HepG2 (cell line): ENCODE results near the gene PLEKHH1. TPM values are rescaled to one million over a fixed set of nuclear protein-coding genes. Genes with fewer than 3 reads are reported as not detected.

Experiments
- ATAC-seq: fragments of 200-7000 bp; cut with Tn5 transposase; 3 replicates; pipeline ENCODE4 v1.9.1; 2020; ENCODE audit warnings: mild to moderate bottlenecking, moderate library complexity
- BruUV-seq: library from RNA; stranded (reverse); fragments of 400-500 nt; replicated peaks from 2 replicates; lab custom pipeline; 2021; lab: Mats Ljungman, UMichigan
- CTCF ChIA-PET: fragments of 300-600 bp; formaldehyde crosslinking; extraction: SDS; loops from one replicate; lab custom pipeline; 2021; ENCODE audit warnings: low total read pairs, inconsistent platforms, low intra/inter-chr PET ratio; lab: Yijun Ruan, JAX
- POLR2A ChIA-PET: fragments of 350-600 bp; sonication (Branson Sonifier 250); formaldehyde crosslinking; loops from one replicate; lab custom pipeline; 2020; ENCODE audit warnings: antibody characterized with exemption, inconsistent platforms; lab: Yijun Ruan, JAX
- DNase-seq: peaks from one replicate; pipeline ENCODE4 v3.0.0-alpha.2; 2015; ENCODE audit warnings: low spot score
- FAIRE-seq: peaks from 3 replicates; lab custom pipeline; 2011; peaks lifted over from hg19 to GRCh38; lab: Jason Lieb, UNC
- H2AFZ ChIP-seq: one replicate; pipeline ENCODE4 v1.6.1; 2011; ENCODE audit warnings: low read length, inconsistent platforms
- H3K27ac ChIP-seq: fragments of 300-600 bp; 3 replicates; pipeline ENCODE4 v1.8.0; 2011; ENCODE audit warnings: mixed run types, mild to moderate bottlenecking, mixed read lengths, low read length, inconsistent platforms; ENCODE audit not compliant: insufficient read depth; ENCODE audit errors: extremely low read length
- H3K27me3 ChIP-seq, 2 experiments: fragments of 200-600 bp in 1 of 2; 2 replicates in 1 of 2; 3 replicates in 1 of 2; pipeline versions ENCODE4 v1.6.0 to v1.8.0; 2011; ENCODE audit warnings: low read length in 2 of 2, mild to moderate bottlenecking in 2 of 2, moderate library complexity in 2 of 2, inconsistent platforms in 1 of 2; ENCODE audit not compliant: insufficient read depth in 2 of 2, control insufficient read depth in 1 of 2
- H3K36me3 ChIP-seq, 2 experiments: fragments of 200-600 bp in 1 of 2; replicated peaks in 1 of 2; 2 replicates in 1 of 2; 3 replicates in 1 of 2; pipeline versions ENCODE4 v1.5.1 to v1.8.0; 2011; ENCODE audit warnings: low read length in 2 of 2, inconsistent platforms in 1 of 2; ENCODE audit not compliant: insufficient read depth in 2 of 2, control insufficient read depth in 1 of 2
- H3K4me1 ChIP-seq: 2 replicates; pipeline ENCODE4 v1.5.1; 2012; ENCODE audit warnings: low read length, inconsistent platforms; ENCODE audit not compliant: insufficient read depth
- H3K4me2 ChIP-seq: 2 replicates; pipeline ENCODE4 v1.6.0; 2011; ENCODE audit warnings: low read depth, low read length, inconsistent platforms
- H3K4me3 ChIP-seq, 3 experiments: fragments of 200-600 bp in 1 of 3; sonication (generic), shearing (Covaris generic) in 1 of 3; replicated peaks in 1 of 3; 2 replicates each; pipeline ENCODE4 v1.5.1; 2011 to 2016; ENCODE audit warnings: low read length in 3 of 3, inconsistent platforms in 2 of 3, low read depth in 2 of 3, mild to moderate bottlenecking in 2 of 3, control low read depth in 1 of 3, mixed read lengths in 1 of 3; ENCODE audit not compliant: insufficient read depth in 1 of 3
- H3K79me2 ChIP-seq: one replicate; pipeline ENCODE4 v1.6.1; 2011; ENCODE audit warnings: low read length, inconsistent platforms; ENCODE audit not compliant: insufficient read depth
- H3K9ac ChIP-seq: 2 replicates; pipeline ENCODE4 v1.6.0; 2011; ENCODE audit warnings: mild to moderate bottlenecking, low read depth, low read length, inconsistent platforms; ENCODE audit not compliant: insufficient read depth
- H3K9me3 ChIP-seq: 2 replicates; pipeline ENCODE4 v1.5.1; 2012; ENCODE audit warnings: mild to moderate bottlenecking, low read length
- H4K20me1 ChIP-seq: 2 replicates; pipeline ENCODE4 v1.6.0; 2011; ENCODE audit warnings: inconsistent platforms, mild to moderate bottlenecking, low read length, moderate library complexity; ENCODE audit not compliant: insufficient read depth
- AHR ChIP-seq: IDR thresholded peaks from 2 replicates; pipeline ENCODE4 v1.6.1; 2018; ENCODE audit warnings: missing genetic modification reagents, missing compliant biosample characterization
- CSRNP2 ChIP-seq: sonication (generic); formaldehyde crosslinking; conservative IDR thresholded peaks from 2 replicates; pipeline ENCODE4 v1.8.0; 2022; ENCODE audit warnings: low read depth, missing genetic modification reagents
- ELF3 ChIP-seq: IDR thresholded peaks from 2 replicates; pipeline ENCODE4 v1.6.1; 2016; ENCODE audit warnings: missing genetic modification reagents, missing compliant biosample characterization
- ISL2 ChIP-seq: sonication (generic); formaldehyde crosslinking; IDR thresholded peaks from 2 replicates; pipeline ENCODE4 v1.5.0; 2020; ENCODE audit warnings: missing genetic modification reagents
- JUND ChIP-seq: sonication (generic); formaldehyde crosslinking; IDR thresholded peaks from 2 replicates; pipeline ENCODE4 v1.8.0; 2022; ENCODE audit warnings: mild to moderate bottlenecking, missing genetic modification reagents
- MIER3 ChIP-seq: IDR thresholded peaks from 2 replicates; pipeline ENCODE4 v1.6.1; 2016; ENCODE audit warnings: missing compliant biosample characterization, borderline replicate concordance
- PHF8 ChIP-seq: sonication (generic); formaldehyde crosslinking; IDR thresholded peaks from 2 replicates; pipeline ENCODE4 v1.5.0; 2020; ENCODE audit warnings: missing genetic modification reagents
- PRDM4 ChIP-seq: sonication (generic); formaldehyde crosslinking; IDR thresholded peaks from 2 replicates; pipeline ENCODE4 v1.9.0; 2021; ENCODE audit warnings: missing genetic modification reagents, borderline replicate concordance
- PRMT3 ChIP-seq: sonication (generic); formaldehyde crosslinking; IDR thresholded peaks from 2 replicates; pipeline ENCODE4 v1.8.1; 2022; ENCODE audit warnings: low read depth, mild to moderate bottlenecking, moderate library complexity, missing genetic modification reagents, borderline replicate concordance
- SRF ChIP-seq: IDR thresholded peaks from 2 replicates; pipeline ENCODE4 v1.6.1; 2011; ENCODE audit warnings: mild to moderate bottlenecking, low read depth, low read length, moderate library complexity
- TARDBP ChIP-seq: sonication (generic); formaldehyde crosslinking; IDR thresholded peaks from 2 replicates; pipeline ENCODE4 v1.8.0; 2022; ENCODE audit warnings: mild to moderate bottlenecking, missing genetic modification reagents
- ZNF335 ChIP-seq: sonication (generic); formaldehyde crosslinking; IDR thresholded peaks from 2 replicates; pipeline ENCODE4 v1.4.0; 2020; ENCODE audit warnings: missing genetic modification reagents
- ZNF572 ChIP-seq: sonication (generic); formaldehyde crosslinking; IDR thresholded peaks from 2 replicates; pipeline ENCODE4 v1.5.1; 2020; ENCODE audit warnings: mild to moderate bottlenecking, missing genetic modification reagents
- WGBS: methylation state at CpG from one replicate; pipeline ENCODE4 v1.1.6; 2017; ENCODE audit warnings: low lambda C conversion rate; 5-methylcytosine and 5-hydroxymethylcytosine counted together
- in situ Hi-C: cut with HindIII; loops from 2 replicates; pipeline ENCODE4 v1.10.0; 2017; ENCODE audit warnings: low pct_unique_long_range_greater_than_20kb; ENCODE audit not compliant: extremely low pct_ligation_motif_present
- intact Hi-C: fragments of 100-400 bp; cut with micrococcal nuclease; formaldehyde crosslinking; loops from one replicate; pipeline ENCODE4 v1.10.0; 2022; ENCODE audit not compliant: unreplicated experiment
- polyA plus RNA-seq, 8 experiments: library from polyadenylated mRNA; depleted of rRNA in 3 of 8; stranded (reverse) in 7 of 8; unstranded in 1 of 8; fragments of >200 nt; fragmentation: Illumina TruSeq in 4 of 8; extraction: Trizol in 4 of 8; gene quantifications; 2 replicates each; pipeline versions ENCODE4 v1.2.1 to v1.2.3, GENCODE V29; 2011 to 2016; ENCODE audit warnings: low read depth in 4 of 8, missing spikeins in 1 of 8, mixed read lengths in 1 of 8; ENCODE audit not compliant: insufficient read depth in 1 of 8
- total RNA-seq, 5 experiments: library from RNA; depleted of rRNA; stranded (reverse); fragments of >200 nt; fragmentation: Illumina TruSeq; extraction: Trizol; gene quantifications; 2 replicates each; pipeline ENCODE4 v1.2.3, GENCODE V29; 2016; ENCODE audit warnings: low read depth in 1 of 5
- TF ChIP-seq, protein P1 (sequence below): sonication (generic); formaldehyde crosslinking; IDR thresholded peaks from 2 replicates; pipeline ENCODE4 v1.4.0; 2020; ENCODE audit warnings: low read depth, mild to moderate bottlenecking, missing genetic modification reagents
- TF ChIP-seq, protein P2 (sequence below): sonication (generic); formaldehyde crosslinking; IDR thresholded peaks from 2 replicates; pipeline ENCODE4 v1.4.0; 2020; ENCODE audit warnings: missing genetic modification reagents

PLEKHH1 gene
- total and polyA plus RNA-seq, 2 of the 13 experiments (the other 11 are each of a cell fraction or from before 2014, with no cell fraction given): 8.6 to 15.8 TPM

GRCh38 chr14:67607646-67608045, 74.6 kb downstream of the PLEKHH1 start:
- Histone ChIP-seq H3K4me2 (no peak overlapping the region), H3K79me2 (no peaks in the 10 kb centered on the region), H4K20me1 (no peaks in the 10 kb centered on the region), H3K36me3 (no peaks in the 10 kb centered on the region), H3K27ac (no peak overlapping the region), H2AFZ (no peak overlapping the region), H3K4me1 (peaks cover 36% of the 10 kb centered on the region), H3K27me3 (peaks cover 0 to 14% of the 10 kb centered on the region in 2 experiments; a peak in 2 of 5 replicates), H3K9me3 (no peaks in the 10 kb centered on the region), H3K4me3 (no peak overlapping the region), H3K9ac (no peak overlapping the region)
- BruUV-seq: no TSS peak
- ATAC-seq (no peak), FAIRE-seq (no peak), DNase-seq (no peak)
- POLR2A ChIA-PET: no interaction called here
- in situ Hi-C loops (loop anchor here (25.0 kb wide), 1 partner anchor 1205 kb away; no protein-coding TSS in a partner anchor), intact Hi-C loops (no loop called here)
- CTCF ChIA-PET: no interaction called here
- 82% methylated on average over 5 of the region's 5 CpGs for WGBS
- no peak for TF ChIP-seq MIER3 (CRISPR knock-in tag)
- no peak for TF ChIP-seq ZNF335 (CRISPR knock-in tag)
- TF ChIP-seq ELF3 (CRISPR knock-in tag): no peak
- TF ChIP-seq JUND (CRISPR knock-in tag): no peak
- TF ChIP-seq, protein P1, sequence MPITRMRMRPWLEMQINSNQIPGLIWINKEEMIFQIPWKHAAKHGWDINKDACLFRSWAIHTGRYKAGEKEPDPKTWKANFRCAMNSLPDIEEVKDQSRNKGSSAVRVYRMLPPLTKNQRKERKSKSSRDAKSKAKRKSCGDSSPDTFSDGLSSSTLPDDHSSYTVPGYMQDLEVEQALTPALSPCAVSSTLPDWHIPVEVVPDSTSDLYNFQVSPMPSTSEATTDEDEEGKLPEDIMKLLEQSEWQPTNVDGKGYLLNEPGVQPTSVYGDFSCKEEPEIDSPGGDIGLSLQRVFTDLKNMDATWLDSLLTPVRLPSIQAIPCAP (CRISPR knock-in tag): no peak
- TF ChIP-seq PRMT3 (CRISPR knock-in tag): no peak
- no peak for TF ChIP-seq CSRNP2 (CRISPR knock-in tag)
- TF ChIP-seq AHR (CRISPR knock-in tag): no peak
- TF ChIP-seq PHF8 (CRISPR knock-in tag): no peak
- TF ChIP-seq PRDM4 (CRISPR knock-in tag): no peak
- no peak for TF ChIP-seq ISL2 (CRISPR knock-in tag)
- TF ChIP-seq, protein P2, sequence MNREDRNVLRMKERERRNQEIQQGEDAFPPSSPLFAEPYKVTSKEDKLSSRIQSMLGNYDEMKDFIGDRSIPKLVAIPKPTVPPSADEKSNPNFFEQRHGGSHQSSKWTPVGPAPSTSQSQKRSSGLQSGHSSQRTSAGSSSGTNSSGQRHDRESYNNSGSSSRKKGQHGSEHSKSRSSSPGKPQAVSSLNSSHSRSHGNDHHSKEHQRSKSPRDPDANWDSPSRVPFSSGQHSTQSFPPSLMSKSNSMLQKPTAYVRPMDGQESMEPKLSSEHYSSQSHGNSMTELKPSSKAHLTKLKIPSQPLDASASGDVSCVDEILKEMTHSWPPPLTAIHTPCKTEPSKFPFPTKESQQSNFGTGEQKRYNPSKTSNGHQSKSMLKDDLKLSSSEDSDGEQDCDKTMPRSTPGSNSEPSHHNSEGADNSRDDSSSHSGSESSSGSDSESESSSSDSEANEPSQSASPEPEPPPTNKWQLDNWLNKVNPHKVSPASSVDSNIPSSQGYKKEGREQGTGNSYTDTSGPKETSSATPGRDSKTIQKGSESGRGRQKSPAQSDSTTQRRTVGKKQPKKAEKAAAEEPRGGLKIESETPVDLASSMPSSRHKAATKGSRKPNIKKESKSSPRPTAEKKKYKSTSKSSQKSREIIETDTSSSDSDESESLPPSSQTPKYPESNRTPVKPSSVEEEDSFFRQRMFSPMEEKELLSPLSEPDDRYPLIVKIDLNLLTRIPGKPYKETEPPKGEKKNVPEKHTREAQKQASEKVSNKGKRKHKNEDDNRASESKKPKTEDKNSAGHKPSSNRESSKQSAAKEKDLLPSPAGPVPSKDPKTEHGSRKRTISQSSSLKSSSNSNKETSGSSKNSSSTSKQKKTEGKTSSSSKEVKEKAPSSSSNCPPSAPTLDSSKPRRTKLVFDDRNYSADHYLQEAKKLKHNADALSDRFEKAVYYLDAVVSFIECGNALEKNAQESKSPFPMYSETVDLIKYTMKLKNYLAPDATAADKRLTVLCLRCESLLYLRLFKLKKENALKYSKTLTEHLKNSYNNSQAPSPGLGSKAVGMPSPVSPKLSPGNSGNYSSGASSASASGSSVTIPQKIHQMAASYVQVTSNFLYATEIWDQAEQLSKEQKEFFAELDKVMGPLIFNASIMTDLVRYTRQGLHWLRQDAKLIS (CRISPR knock-in tag): no peak
- no peak for TF ChIP-seq SRF
- no peak for TF ChIP-seq TARDBP (CRISPR knock-in tag)
- no peak for TF ChIP-seq ZNF572
